SK-N-MC (cell line): ENCODE results near the gene GTPBP1.

Source experiments
- EZH2 ChIP-seq: fragments of 200-600 bp; sonication (generic); IDR thresholded peaks from one replicate; pipeline ENCODE4 v1.6.1; 2017; ENCODE audit warnings: antibody characterized with exemption
- POLR2AphosphoS5 ChIP-seq: IDR thresholded peaks from 2 replicates; pipeline ENCODE4 v1.6.1; 2012; ENCODE audit warnings: mild to moderate bottlenecking, low read depth, low read length, borderline replicate concordance

- TF ChIP-seq POLR2AphosphoS5 (no peak), EZH2 (no peak)
Observed at GRCh38 chr22:38750104-38750503, 44.4 kb downstream of the GTPBP1 start.
